ENCODE results near the gene MEST. TPM values are rescaled to one million over a fixed set of nuclear protein-coding genes. Genes with fewer than 3 reads are reported as not detected.
A peak's percentile ranks its signal among the peaks of the same experiment; 100 is the strongest.
"Not testable (repeated sequence)": the region's sequence is repeated elsewhere in the genome, so short reads cannot be mapped to it uniquely, and the experiment has no call there.

Gene MEST, protein sequence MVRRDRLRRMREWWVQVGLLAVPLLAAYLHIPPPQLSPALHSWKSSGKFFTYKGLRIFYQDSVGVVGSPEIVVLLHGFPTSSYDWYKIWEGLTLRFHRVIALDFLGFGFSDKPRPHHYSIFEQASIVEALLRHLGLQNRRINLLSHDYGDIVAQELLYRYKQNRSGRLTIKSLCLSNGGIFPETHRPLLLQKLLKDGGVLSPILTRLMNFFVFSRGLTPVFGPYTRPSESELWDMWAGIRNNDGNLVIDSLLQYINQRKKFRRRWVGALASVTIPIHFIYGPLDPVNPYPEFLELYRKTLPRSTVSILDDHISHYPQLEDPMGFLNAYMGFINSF
- 16.4 and 34.3 TPM in 2 replicates for total RNA-seq (2014; rRNA removed; shearing (Covaris generic); ENCODE audit: low replicate concordance)

DNA sequence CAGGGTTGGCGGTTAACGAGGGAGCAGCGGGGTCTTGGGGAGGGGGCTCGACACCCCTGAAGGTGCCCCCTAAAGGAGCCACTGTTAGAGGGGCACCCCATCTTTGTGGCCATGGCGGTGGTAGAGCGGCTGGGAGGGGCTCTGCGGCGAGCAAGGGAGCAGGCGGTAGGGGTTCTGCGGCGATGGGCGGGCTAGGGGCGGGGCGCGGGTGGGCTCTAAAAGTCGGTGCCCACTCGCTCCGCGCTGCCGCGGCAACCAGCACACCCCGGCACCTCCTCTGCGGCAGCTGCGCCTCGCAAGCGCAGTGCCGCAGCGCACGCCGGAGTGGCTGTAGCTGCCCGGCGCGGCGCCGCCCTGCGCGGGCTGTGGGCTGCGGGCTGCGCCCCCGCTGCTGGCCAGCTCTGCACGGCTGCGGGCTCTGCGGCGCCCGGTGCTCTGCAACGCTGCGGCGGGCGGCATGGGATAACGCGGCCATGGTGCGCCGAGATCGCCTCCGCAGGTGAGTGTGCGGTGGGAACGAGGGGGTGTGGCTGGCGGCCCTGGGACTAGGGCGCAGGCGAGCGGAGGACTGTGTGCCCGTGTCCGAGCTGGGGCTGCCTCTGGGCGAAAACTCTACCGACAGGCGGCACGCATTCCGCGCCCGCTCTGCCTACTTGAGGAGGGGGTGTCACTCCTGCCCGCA is at the start of gene MEST:
MEST (plus strand) TSS at position 245 of the 682 bp plus-strand sequence; CDS start at position 474, 229 bp downstream.
- H3K27me3 ChIP-seq (ENCODE audit: low read length), result no peaks in the 10 kb centered on the region
- H3K4me1 ChIP-seq (ENCODE audit: low read length), result peaks cover 12% of the 10 kb centered on the region
- no peaks in the 10 kb centered on the region for H4K20me1 ChIP-seq (ENCODE audit: insufficient read depth, low read depth, low read length)
- H3K9ac ChIP-seq (ENCODE audit: low read length), result no peak within 1 kb of the TSS
- peaks cover 49% of the 10 kb centered on the region for H3K79me2 ChIP-seq (ENCODE audit: low read length)
- H2AFZ ChIP-seq (ENCODE audit: low read length), result no peak within 1 kb of the TSS
- H3K4me3 ChIP-seq (ENCODE audit: low read length), result no peak within 1 kb of the TSS
- no peak for DNase-seq
- H3K36me3 ChIP-seq (ENCODE audit: insufficient read depth, low read length), result no peaks in the 10 kb centered on the region; the same call in 1 of the 2 replicates
- H3K9me3 ChIP-seq (ENCODE audit: low read length), result no peaks in the 10 kb centered on the region; the same call in 1 of the 2 replicates
- H3K4me2 ChIP-seq (ENCODE audit: low read depth, low read length, poor library complexity, severe bottlenecking), result no peak within 1 kb of the TSS
- no peak within 1 kb of the TSS for H3K27ac ChIP-seq (ENCODE audit: low read length)
- H3K9me2 ChIP-seq (replicated peaks; ENCODE audit: insufficient read depth, low read length), result no peaks in the 10 kb centered on the region

DNA sequence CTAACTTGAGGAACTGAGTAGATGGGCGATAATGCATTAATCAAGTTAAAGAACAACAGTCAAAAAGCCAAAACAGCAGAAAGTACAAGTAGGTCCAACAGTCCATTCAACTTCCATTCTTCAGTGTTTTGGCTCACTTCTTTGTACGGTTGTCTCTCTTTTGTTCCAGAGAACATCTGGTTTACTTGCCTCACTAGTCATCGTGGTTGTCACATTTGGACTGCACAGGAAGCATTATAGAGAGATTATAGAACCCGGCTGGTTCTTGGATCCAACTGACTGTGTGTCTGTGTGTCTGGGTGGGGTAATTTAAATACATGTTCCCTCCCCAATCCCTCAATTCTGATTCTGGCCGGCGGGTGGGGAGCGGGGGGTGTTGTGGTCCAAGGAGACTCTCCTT is 49.3 kb upstream of the MEST start:
- no peak overlapping the region; the same call in 1 of the 2 replicates for H2AFZ ChIP-seq (ENCODE audit: low read length)
- no peak overlapping the region for H3K27ac ChIP-seq (ENCODE audit: low read length)
- H3K4me2 ChIP-seq (ENCODE audit: low read depth, low read length, poor library complexity, severe bottlenecking), result no peak overlapping the region
- no peak for DNase-seq
- no peaks in the 10 kb centered on the region for H3K79me2 ChIP-seq (ENCODE audit: low read length)
- no peak overlapping the region for H3K4me3 ChIP-seq (ENCODE audit: low read length)
- H3K9me2 ChIP-seq (replicated peaks; ENCODE audit: insufficient read depth, low read length), result no peaks in the 10 kb centered on the region
- no peaks in the 10 kb centered on the region for H4K20me1 ChIP-seq (ENCODE audit: insufficient read depth, low read depth, low read length)
- H3K27me3 ChIP-seq (ENCODE audit: low read length), result no peaks in the 10 kb centered on the region
- no peaks in the 10 kb centered on the region for H3K9me3 ChIP-seq (ENCODE audit: low read length)
- H3K4me1 ChIP-seq (ENCODE audit: low read length), result peaks cover 18% of the 10 kb centered on the region
- no peaks in the 10 kb centered on the region for H3K36me3 ChIP-seq (ENCODE audit: insufficient read depth, low read length)
- no peak overlapping the region for H3K9ac ChIP-seq (ENCODE audit: low read length)

DNA sequence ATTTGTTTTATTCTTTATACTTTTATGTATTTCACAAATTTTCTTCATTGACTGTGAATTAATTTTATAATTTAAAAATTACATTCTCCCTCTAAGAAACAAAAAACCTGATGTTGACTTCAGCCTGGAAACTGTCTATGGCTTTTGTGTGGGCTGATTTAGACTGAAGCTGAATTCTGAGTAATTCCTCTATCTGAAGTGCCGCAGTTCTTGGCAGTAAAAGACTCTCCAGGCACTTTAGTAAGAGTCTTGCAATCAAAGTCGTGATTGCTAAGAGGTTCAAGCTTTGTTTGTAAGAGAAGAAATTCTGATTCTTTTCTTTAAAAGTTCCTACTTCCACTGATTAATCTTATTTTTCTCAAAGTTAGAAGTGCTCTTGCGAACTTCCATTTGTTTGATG is 47.7 kb upstream of the MEST start:
- Histone ChIP-seq H3K9ac (ENCODE audit: low read length) (no peak overlapping the region), H3K9me2 (replicated peaks; ENCODE audit: insufficient read depth, low read length) (no peaks in the 10 kb centered on the region), H3K9me3 (ENCODE audit: low read length) (no peaks in the 10 kb centered on the region), H3K4me3 (ENCODE audit: low read length) (no peak overlapping the region), H3K4me2 (ENCODE audit: low read depth, low read length, poor library complexity, severe bottlenecking) (no peak overlapping the region), H4K20me1 (ENCODE audit: insufficient read depth, low read depth, low read length) (no peaks in the 10 kb centered on the region), H3K27me3 (ENCODE audit: low read length) (no peaks in the 10 kb centered on the region), H3K79me2 (ENCODE audit: low read length) (no peaks in the 10 kb centered on the region), H3K36me3 (ENCODE audit: insufficient read depth, low read length) (no peaks in the 10 kb centered on the region), H3K27ac (ENCODE audit: low read length) (no peak overlapping the region), H2AFZ (ENCODE audit: low read length) (no peak overlapping the region), H3K4me1 (ENCODE audit: low read length) (peaks cover 18% of the 10 kb centered on the region)
- DNase-seq, result no peak

DNA sequence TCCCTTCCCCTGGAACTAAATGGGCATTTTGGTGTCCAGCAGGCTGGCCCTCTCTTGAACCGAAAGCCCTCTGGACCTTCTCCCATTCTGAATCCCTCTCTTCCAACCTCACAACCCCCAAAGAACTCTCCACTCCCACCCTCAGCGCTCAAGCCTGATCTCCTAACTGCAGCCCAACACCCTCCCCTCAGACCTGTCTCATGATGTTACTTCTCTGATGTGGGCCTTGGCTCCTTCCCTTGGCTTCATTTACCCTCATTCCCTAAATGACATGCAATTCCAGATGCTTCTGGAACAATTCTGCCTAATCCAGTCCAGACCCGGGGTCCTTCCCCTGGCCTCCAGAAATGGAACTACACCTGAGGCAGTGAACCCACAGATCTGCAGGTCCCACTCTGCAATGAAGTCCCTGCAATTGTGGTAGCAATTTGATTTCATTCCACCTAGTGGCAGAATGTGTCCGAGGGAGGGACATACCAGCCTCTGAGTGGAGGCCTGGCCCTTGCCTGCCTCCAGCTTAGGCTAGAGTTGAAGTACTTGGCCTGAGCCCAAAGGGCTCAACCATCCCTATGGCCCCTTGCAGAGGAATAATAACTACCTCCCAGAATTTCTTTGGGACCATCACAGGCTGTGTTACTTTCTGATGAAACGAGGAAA is 47.0 kb upstream of the MEST start:
- H2AFZ ChIP-seq (ENCODE audit: low read length), result no peak overlapping the region
- no peaks in the 10 kb centered on the region for H4K20me1 ChIP-seq (ENCODE audit: insufficient read depth, low read depth, low read length)
- H3K4me2 ChIP-seq (ENCODE audit: low read depth, low read length, poor library complexity, severe bottlenecking), result no peak overlapping the region
- no peak overlapping the region for H3K27ac ChIP-seq (ENCODE audit: low read length)
- peak; percentile 57 for DNase-seq
- H3K9ac ChIP-seq (ENCODE audit: low read length), result no peak overlapping the region
- no peaks in the 10 kb centered on the region for H3K79me2 ChIP-seq (ENCODE audit: low read length)
- no peak overlapping the region for H3K4me3 ChIP-seq (ENCODE audit: low read length)
- no peaks in the 10 kb centered on the region for H3K9me2 ChIP-seq (replicated peaks; ENCODE audit: insufficient read depth, low read length)
- no peaks in the 10 kb centered on the region for H3K36me3 ChIP-seq (ENCODE audit: insufficient read depth, low read length)
- H3K27me3 ChIP-seq (ENCODE audit: low read length), result no peaks in the 10 kb centered on the region
- peaks cover 12% of the 10 kb centered on the region for H3K4me1 ChIP-seq (ENCODE audit: low read length)
- H3K9me3 ChIP-seq (ENCODE audit: low read length), result no peaks in the 10 kb centered on the region

DNA sequence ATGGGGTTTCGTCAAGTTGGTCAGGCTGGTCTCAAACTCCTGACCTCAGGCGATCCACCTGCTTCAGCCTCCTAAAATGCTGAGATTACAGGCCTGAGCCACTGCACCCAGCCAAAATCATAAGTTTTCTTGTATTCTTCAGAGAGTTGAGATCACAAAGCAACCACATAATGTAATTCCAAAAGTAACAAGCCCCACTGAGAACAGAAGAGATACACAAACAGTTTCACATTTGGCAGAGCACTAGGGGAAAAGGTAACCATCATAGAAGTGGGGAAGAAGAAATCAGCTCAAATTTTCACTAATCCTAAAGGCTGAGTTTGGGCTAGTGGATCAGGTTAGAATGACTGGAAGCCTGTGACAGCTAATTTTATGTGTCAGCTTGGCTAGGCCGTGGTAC is 45.6 kb upstream of the MEST start:
- Histone ChIP-seq H3K27ac (ENCODE audit: low read length) (no peak overlapping the region), H3K4me2 (ENCODE audit: low read depth, low read length, poor library complexity, severe bottlenecking) (no peak overlapping the region), H3K9ac (ENCODE audit: low read length) (no peak overlapping the region)

DNA sequence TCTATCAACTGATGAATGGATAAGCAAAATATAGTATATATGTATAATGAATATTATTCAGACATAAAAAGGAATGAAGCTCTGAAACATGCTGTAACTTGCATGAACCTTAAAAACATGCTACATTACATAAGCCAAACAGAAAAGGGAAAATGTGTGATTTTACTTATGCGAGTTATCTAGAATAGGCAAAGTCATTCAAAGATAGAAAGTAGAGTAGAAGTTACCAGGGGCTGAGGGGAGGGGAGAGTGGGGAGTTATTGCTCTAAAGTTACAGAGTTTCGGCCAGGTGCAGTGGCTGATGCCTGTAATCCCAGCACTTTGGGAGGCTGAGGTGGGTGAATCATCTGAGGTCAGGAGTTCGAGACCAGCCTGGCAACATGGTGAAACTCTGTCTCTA is 40.5 kb upstream of the MEST start:
- H3K9me2 ChIP-seq (replicated peaks; ENCODE audit: insufficient read depth, low read length); H2AFZ ChIP-seq (ENCODE audit: low read length); DNase-seq; H3K9me3 ChIP-seq (ENCODE audit: low read length); H4K20me1 ChIP-seq (ENCODE audit: insufficient read depth, low read depth, low read length); H3K4me3 ChIP-seq (ENCODE audit: low read length); H3K4me2 ChIP-seq (ENCODE audit: low read depth, low read length, poor library complexity, severe bottlenecking); H3K27ac ChIP-seq (ENCODE audit: low read length); H3K4me1 ChIP-seq (ENCODE audit: low read length); H3K27me3 ChIP-seq (ENCODE audit: low read length); H3K36me3 ChIP-seq (ENCODE audit: insufficient read depth, low read length); H3K9ac ChIP-seq (ENCODE audit: low read length); H3K79me2 ChIP-seq (ENCODE audit: low read length): not testable (repeated sequence)

More for the DNA sequence above, 45.6 kb upstream of the MEST start:
- Histone ChIP-seq H3K9me2 (replicated peaks; ENCODE audit: insufficient read depth, low read length) (no peaks in the 10 kb centered on the region), H3K27me3 (ENCODE audit: low read length) (no peaks in the 10 kb centered on the region), H2AFZ (ENCODE audit: low read length) (no peak overlapping the region), H3K79me2 (ENCODE audit: low read length) (no peaks in the 10 kb centered on the region), H3K36me3 (ENCODE audit: insufficient read depth, low read length) (no peaks in the 10 kb centered on the region), H3K9me3 (ENCODE audit: low read length) (no peaks in the 10 kb centered on the region), H3K4me1 (ENCODE audit: low read length) (peaks cover 4% of the 10 kb centered on the region), H3K4me3 (ENCODE audit: low read length) (no peak overlapping the region), H4K20me1 (ENCODE audit: insufficient read depth, low read depth, low read length) (no peaks in the 10 kb centered on the region)
- DNase-seq, result no peak

DNA sequence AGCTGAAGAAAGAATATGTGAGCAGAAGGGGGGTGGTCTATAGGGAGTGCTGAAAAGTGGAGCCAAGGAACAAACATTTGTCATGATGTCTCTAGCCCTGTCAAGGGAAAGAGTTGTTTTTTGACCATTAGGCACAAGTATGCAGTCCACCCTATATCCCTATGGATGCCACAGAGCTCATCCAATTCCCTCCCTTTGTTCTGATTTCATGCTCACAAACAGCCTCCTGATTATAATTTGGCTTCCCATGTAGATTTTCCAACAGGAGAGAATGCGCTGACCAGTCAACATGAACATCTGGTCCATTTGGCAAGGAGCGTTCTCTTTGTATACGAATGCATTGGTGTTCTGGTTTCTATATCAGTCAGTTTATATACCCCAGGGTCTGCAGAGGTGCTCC is 38.9 kb upstream of the MEST start:
- Histone ChIP-seq H3K9me3 (ENCODE audit: low read length) (no peaks in the 10 kb centered on the region), H3K4me3 (ENCODE audit: low read length) (no peak overlapping the region), H3K27me3 (ENCODE audit: low read length) (no peaks in the 10 kb centered on the region), H3K9ac (ENCODE audit: low read length) (no peak overlapping the region), H3K9me2 (replicated peaks; ENCODE audit: insufficient read depth, low read length) (no peaks in the 10 kb centered on the region), H3K36me3 (ENCODE audit: insufficient read depth, low read length) (no peaks in the 10 kb centered on the region), H3K27ac (ENCODE audit: low read length) (no peak overlapping the region), H2AFZ (ENCODE audit: low read length) (no peak overlapping the region), H4K20me1 (ENCODE audit: insufficient read depth, low read depth, low read length) (no peaks in the 10 kb centered on the region), H3K4me1 (ENCODE audit: low read length) (no peaks in the 10 kb centered on the region), H3K79me2 (ENCODE audit: low read length) (no peaks in the 10 kb centered on the region), H3K4me2 (ENCODE audit: low read depth, low read length, poor library complexity, severe bottlenecking) (no peak overlapping the region)
- no peak for DNase-seq

DNA sequence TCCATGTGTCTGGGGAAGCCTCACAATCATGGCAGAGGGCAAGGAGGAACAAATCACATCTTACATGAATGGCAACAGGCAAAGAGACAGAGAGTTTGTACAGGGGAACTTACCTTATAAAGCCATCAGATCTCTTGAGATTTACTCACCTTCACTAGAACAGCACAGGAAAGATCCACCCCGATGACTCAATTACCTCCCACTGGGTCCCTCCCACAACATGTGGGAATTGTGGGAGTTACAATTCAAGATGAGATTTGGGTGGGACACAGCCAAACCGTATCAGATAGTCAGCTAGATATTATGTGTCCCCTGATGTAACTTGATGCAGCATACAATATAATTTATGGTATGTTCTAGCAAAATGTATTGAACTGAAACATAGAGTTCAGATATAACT is 36.9 kb upstream of the MEST start:
- H3K27me3 ChIP-seq (ENCODE audit: low read length), result 0 out of 2 replicates have a peak, but pooled peaks cover 4% of the 10 kb centered on the region
- DNase-seq, result no peak
- no peaks in the 10 kb centered on the region for H3K36me3 ChIP-seq (ENCODE audit: insufficient read depth, low read length)
- no peaks in the 10 kb centered on the region for H3K79me2 ChIP-seq (ENCODE audit: low read length)
- H2AFZ ChIP-seq (ENCODE audit: low read length), result no peak overlapping the region
- H3K9me2 ChIP-seq (replicated peaks; ENCODE audit: insufficient read depth, low read length), result no peaks in the 10 kb centered on the region
- H4K20me1 ChIP-seq (ENCODE audit: insufficient read depth, low read depth, low read length), result no peaks in the 10 kb centered on the region
- no peaks in the 10 kb centered on the region; the same call in 1 of the 2 replicates for H3K9me3 ChIP-seq (ENCODE audit: low read length)
- H3K4me1 ChIP-seq (ENCODE audit: low read length), result no peaks in the 10 kb centered on the region
- H3K4me2 ChIP-seq (ENCODE audit: low read depth, low read length, poor library complexity, severe bottlenecking), result no peak overlapping the region
- no peak overlapping the region for H3K4me3 ChIP-seq (ENCODE audit: low read length)
- no peak overlapping the region for H3K9ac ChIP-seq (ENCODE audit: low read length)
- no peak overlapping the region for H3K27ac ChIP-seq (ENCODE audit: low read length)
